Measurements from ENCODE around the gene FUT1.
"Not testable (repeated sequence)": the region's sequence is repeated elsewhere in the genome, so short reads cannot be mapped to it uniquely, and the experiment has no call there.

The FUT1 gene

GRCh38 chr19:48739404-48740163, 12.9 kb downstream of the FUT1 start:
- no peak for DNase-seq

DNA sequence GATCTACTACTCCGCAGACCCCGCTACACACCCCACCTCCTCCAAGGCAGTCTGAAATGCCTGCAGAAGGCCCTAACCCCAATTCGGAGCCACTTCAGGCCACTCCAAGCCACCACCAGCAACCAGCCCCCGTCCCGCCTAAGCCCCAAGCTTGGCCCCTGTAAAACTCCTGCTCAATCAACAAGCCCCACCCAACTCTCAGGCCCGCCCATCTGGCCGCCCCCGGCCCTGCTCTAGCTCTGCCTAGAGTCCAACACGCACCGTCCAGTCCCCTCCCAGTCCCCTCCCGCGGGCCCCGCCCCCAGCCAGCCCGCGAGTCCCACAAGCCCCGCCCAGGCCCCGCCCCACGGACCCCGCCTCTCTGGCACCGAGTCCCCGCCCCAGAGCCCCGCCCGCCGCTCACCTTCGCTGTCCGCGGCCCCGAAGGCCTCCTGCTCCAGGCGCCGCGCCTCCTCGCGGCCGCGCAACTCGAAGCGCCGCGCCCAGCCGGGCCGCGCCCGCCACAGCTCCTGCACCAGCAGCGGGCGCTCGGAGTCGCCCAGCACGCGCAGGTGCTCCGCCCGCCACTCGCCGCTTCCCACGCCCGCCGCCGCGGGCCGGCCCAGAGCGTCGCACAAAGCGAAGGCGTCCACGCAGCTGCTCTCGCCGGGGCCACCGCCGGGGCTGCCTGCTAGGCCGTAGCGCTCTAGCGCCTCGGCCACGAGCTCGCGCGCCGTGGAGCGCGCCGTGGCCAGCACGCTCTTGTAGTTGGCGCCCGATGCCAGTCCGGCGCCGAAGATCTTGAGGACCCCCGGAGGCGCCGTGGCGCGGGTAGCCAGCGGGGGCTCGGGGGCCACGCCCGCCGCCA, 13.7 kb downstream of the FUT1 start:
- peak; percentile 90 for DNase-seq

DNA sequence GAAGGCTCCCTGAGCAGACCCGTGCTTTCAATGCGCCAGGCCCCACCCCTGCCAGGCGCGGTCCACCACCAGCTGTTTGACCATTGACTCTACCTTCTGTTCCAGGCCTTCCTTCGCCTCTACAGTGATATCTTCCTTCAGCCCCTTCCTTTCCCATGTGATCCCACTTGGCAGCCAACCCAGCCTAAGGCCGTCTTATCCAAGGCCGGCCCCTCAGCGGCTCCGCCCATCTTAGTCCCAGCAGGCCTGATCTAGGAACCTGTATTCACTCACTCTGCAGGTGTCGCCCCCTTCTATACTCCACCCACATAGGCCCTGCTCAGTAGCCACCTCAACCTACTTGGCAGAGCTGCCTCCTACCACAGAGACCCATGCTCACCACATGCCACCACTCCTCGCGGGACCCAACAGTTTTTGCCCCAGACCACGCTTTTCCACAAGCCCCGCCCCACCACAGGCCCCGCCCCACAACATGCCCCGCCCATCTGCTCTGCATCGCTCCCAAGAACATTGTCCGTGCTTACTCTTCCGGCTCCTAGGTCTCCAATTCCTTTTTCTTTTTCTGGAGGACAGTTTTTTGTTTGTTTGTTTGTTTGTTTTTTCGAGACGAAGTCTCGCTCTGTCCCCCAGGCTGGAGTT, 15.0 kb downstream of the FUT1 start:
- no peak for DNase-seq

DNA sequence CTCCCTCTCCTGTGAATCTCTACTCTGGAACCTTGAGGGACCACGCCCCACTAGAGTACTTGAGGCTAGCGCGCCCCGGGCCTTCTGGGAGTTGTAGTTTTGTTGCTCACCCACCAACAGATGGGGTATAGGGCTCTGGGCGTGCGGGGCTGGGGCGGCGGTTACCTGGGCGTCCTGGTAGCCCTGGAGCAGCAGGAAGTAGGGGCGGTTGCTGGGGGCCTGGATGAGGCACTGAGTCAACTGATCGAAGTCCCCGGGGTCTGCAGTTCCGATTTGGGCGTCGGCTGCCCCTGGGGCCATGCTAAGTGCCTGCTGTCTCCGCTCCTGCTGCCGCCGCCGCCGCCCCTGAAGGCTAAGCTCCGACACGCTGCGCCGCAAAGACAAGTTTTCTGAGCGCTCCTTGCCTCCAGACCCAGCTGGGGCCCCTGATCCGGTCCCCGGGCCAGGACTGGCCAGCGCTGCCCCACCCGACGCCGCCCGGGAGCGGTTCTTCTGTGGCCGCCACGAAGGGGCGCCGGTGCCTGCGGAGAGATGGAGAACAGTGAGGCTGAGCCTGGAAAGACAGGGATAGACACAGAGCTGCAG, 17.3 kb downstream of the FUT1 start:
- DNase-seq, result no peak

- DNase-seq, result no peak
Observed at GRCh38 chr19:48734625-48735024, 17.8 kb downstream of the FUT1 start.

DNA sequence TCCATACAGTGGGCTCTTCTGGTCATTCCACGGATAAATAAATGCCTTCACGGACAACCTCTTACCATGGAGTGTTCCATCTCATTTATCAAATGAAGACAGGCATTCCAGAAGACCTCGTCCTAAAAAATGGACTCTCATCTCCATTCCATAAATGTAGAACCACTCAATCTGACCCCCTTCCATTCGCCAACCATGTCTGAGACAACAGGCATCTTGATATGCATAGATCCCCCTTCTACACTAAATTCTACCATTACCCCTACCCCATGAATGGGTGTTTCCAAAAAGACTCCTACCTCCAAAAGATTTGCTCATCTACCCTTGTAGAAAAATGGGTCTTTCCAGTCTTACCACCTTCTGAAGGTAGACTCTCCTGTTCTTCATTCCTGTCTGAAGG, 21.0 kb downstream of the FUT1 start:
- DNase-seq, result no peak

DNA sequence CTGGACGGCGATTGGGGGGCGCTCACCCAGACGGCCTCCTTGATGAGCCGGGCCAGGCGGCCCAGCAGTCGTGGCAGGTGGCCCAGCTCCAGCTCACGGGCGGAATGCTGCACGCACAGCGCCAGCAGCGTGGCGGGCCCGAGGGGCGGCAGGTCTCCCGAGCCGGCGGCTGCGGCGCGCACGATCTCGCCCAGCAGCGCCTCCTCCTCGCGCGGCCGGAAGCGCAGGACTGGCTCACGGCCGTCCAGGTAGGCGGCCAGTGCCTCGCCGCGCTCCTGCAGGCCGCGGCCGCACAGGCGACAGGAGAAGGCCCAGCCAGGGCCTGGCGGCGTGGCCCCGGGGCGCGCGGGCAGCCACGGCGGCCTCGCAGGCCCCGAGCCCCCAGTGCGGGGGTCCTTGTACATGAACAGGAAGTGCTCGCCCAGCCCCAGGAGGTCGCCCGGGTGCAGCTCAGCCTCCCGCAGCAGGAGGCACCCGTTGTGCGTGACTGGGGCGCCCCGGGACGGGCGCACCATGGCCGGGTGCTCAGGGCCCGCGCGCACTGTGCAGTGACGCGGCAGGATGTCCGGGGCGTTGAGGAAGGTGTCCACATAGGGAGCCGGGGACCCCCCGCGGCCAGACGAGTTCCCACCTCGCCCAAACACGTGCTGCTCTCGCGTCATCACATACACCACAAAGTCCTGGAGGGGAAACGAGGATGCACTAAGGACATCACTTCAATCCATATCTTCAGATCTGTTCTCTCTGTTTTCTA, 23.4 kb downstream of the FUT1 start:
- no peak for DNase-seq

DNA sequence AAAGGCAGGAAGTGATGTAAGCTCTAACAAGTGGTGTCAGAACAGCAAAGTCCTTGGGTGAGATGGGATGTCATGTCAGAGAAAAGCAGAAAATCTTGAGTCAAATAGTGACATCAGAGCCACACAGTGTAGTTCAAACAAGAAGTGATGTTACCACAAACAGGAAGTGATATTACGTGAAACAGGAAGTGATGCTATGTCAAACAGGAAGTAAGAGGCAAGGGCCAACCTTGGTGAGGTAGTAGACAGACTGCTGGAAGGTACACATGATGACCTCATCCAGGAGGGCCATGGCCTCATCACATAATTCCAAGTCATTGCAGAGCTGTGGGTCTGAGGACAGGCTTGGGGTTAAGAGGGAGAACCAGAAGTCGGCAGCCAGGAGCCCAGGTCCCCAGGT, 25.9 kb downstream of the FUT1 start:
- DNase-seq, result no peak

- no peak for DNase-seq
Observed at GRCh38 chr19:48724796-48725753, 27.4 kb downstream of the FUT1 start.

- DNase-seq, result no peak
Observed at GRCh38 chr19:48722196-48722708, 30.2 kb downstream of the FUT1 start.

- DNase-seq, result peak; percentile 80
Observed at GRCh38 chr19:48720613-48721296, 31.7 kb downstream of the FUT1 start.

DNA sequence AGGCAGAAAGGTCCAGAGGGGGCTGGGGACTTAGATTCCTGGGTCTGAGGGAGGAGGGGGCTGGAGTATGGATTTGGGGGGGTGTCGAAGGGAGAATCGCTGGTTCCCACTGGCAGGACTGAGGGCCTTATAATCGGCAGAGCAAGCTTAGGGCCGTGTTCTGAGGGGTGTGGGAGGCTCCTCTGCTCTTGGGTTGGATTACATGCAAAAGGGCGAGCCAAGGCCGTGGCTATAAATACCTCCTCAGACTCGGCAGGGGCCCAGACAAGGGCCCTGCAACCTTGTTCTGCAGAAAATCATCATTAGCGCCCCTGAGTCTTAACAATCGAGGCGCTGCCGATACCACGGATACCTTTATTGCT, 32.2 kb downstream of the FUT1 start:
- no peak for DNase-seq

DNA sequence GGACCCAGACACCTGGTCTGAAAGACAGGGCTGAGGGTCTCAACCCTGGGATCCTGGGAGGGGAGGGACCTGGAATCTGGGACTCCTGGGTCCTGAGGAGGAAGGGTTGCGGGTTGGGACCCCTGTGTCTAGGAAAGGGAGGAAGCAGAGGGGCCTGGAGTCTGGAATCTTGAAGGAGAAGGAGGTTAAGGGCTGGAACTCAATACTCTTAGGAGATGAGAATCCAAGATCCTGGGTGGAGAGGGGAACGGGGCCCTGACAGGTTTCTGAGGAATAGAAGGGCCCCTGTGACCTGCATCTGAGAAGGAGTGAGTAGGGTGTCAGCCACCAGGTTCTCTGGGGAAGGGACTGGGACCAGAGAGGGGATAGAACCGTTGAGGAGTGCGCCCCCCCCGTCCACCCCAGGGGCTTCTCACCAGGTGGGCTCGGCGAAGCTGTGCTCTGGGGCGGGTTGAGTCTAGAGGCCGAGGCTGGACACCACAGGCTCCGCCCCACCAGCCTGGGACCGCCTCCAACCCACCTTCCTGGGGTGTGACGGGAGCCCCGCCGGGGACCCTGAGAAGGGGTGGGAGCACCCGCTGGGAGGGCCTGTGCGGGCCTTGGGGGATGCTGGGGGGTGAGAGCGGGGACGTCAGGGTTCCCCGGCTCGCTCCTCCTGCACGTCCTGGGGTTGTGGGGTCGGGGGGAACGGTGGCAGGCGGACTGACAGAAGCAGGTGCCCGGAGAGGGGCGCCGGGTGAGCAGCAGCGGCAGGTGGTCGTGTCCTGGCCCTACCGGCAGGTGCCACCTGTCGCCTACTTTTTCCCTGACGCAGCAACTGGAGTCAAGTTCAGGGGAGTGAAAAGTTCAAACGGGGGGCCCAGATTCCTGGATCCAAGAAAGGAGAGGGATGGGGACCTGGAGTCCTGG, 32.9 kb downstream of the FUT1 start, which contains the start of gene MAMSTR:
Gene MAMSTR, minus strand, starts transcription at position 463 of the 909 bp plus-strand sequence. CDS start 694 bp downstream, outside the sequence.
- DNase-seq, result no peak

DNA sequence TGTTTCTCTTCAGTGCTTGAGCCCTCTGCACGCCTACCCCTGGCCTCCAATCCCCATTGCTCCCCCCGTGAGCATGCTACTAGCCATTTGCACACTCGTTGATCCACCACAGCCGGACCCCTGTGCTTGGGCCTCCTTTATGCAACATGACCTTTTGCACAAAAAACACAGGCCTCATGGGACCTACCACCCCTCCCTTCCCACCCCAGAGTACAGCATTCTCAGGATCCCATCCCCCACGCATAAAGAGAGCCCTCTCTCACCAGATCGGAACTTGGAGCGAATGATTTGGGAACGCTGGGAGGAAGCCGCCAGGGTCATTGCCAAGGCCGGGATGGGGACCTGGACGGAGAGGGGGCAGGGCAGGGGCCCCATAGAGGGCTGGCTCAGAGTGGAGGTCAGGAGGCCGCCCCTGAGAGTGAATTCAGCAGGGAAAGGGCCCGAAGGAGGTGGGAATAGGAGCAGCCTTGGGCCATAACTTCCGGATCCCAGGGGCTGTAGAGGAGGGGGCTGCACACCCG, 33.7 kb downstream of the FUT1 start:
- DNase-seq, result no peak

DNA sequence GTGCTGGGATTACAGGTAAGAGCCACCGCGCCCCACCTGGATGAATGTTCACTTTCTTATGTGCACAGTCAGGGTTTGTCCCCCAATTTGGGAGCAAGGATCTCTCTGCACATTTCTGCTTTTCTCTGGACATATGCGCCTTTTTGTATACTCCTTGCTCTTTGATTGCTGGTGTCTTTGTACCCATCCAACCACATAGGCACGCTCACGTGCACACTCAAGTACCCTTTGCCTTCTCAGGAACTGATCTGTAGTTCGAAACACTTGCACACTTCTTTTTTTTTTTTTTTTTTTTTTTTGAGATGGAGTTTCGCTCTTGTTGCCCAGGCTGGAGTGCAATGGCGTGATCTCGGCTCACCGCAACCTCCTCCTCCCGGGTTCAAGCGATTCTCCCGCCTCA, 34.3 kb downstream of the FUT1 start:
- not testable (repeated sequence) for DNase-seq

DNA sequence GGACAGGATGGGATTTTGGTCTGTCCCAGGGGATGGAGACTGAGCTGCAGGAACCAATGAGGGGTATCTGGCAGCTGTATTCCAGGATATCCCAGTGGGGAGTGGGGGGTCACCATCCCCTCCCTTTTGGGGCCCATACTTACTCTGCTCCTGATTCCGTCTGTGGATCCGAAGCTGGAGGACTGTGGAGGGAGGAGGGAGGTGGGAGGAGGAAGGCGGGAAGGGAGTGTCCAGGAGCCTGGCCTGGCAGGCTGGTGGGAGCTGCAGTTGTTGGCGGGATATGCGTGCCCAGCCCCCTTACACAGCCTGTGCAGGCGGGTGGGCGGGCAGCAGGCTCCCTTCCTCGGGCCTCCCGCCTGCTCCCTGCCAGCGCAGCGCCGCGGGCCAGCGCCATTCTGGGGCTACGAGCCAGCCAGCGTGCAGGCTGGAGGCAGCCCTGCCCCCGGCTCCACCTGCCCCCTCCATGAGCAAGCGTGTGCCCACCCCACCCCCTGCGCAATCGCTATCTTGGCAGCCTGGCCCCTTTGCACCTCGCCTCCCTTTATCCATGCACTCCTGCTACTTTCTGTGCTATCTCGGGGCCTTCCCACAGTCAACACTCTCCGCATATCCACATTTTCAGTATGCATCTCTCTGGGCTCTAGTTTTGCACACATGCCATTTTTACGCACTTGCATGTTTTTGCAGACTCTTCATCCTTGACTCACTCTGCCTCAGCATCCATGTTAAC, 35.7 kb downstream of the FUT1 start:
- no peak for DNase-seq

DNA sequence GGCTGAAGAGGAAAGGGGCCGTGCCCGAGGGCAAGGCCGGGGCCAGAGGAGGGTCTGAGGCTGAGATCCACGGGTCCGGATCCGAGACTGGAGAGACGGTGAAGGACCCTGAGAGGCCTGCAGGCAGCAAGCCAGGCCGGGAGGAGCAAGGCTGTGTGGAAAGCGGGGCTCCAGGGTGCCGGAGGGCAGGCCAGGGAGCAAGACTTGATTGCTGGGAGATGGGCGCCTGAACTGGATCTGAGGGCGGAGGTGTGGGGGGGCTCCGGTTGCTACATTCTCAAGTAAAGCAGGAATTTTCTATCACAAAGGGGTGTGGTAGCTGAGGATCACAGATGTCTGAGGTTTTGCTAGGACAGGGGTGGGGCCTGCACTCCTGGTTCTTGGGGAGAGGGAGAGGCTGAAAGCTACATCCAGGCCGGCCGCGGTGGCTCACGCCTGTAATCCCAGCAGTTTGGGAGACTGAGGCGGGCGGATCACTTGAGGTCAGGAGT, 36.7 kb downstream of the FUT1 start:
- no peak for DNase-seq
